ENCODE results near the gene CLCF1.

Gene CLCF1

GRCh38 chr11:67372993-67373647 lies at the start of gene CLCF1:
TSS of gene CLCF1 (minus strand) at chr11:67373598. CDS start at chr11:67373539, 59 bp downstream.
- DNase-seq = no peak

- DNase-seq = no peak
Observed at GRCh38 chr11:67422891-67423290, 49.5 kb upstream of the CLCF1 start.

- no peak for DNase-seq
Observed at GRCh38 chr11:67421430-67422031, 48.1 kb upstream of the CLCF1 start.

GRCh38 chr11:67420646-67421429 lies 47.4 kb upstream of the CLCF1 start:
- peak; percentile 35 for DNase-seq

GRCh38 chr11:67420147-67420645 lies 46.8 kb upstream of the CLCF1 start:
- DNase-seq = no peak

GRCh38 chr11:67419325-67420049 lies 46.1 kb upstream of the CLCF1 start:
- DNase-seq = no peak

- no peak for DNase-seq
Observed at GRCh38 chr11:67418476-67419281, 45.3 kb upstream of the CLCF1 start.

GRCh38 chr11:67417425-67417824 lies 44.0 kb upstream of the CLCF1 start:
- DNase-seq = no peak

GRCh38 chr11:67416416-67417335 lies 43.3 kb upstream of the CLCF1 start:
- DNase-seq = no peak

GRCh38 chr11:67415501-67416304 lies 42.3 kb upstream of the CLCF1 start, which contains the start of gene CARNS1:
TSS of gene CARNS1 (plus strand) at chr11:67415678. CDS start at chr11:67416200, 522 bp downstream.
- no peak for DNase-seq

- DNase-seq = no peak
Observed at GRCh38 chr11:67413266-67413849, 40.0 kb upstream of the CLCF1 start.

- DNase-seq = no peak
Observed at GRCh38 chr11:67412495-67413179, 39.2 kb upstream of the CLCF1 start.

- no peak for DNase-seq
Observed at GRCh38 chr11:67411785-67412152, 38.4 kb upstream of the CLCF1 start.

- DNase-seq = no peak
Observed at GRCh38 chr11:67410984-67411784, 37.8 kb upstream of the CLCF1 start.

GRCh38 chr11:67410369-67410831 lies 37.0 kb upstream of the CLCF1 start:
- no peak for DNase-seq

- DNase-seq = no peak
Observed at GRCh38 chr11:67409781-67410368, 36.5 kb upstream of the CLCF1 start.

- no peak for DNase-seq
Observed at GRCh38 chr11:67409261-67409666, 35.9 kb upstream of the CLCF1 start.

All from NCI-H524 treated with DMSO at 0.1 percent for 48 hours (cell line).